Ectodermal cell (in vitro differentiated cells): Measurements from ENCODE around the gene FAM180B.
A peak's percentile ranks its signal among the peaks of the same experiment; 100 is the strongest.

Source experiments
- H3K27ac ChIP-seq: 2 replicates; pipeline ENCODE4 v1.7.0; 2013; ENCODE audit warnings: mild to moderate bottlenecking, low read depth, low read length; ENCODE audit not compliant: insufficient read depth, poor library complexity, severe bottlenecking
- H3K27me3 ChIP-seq: 2 replicates; pipeline ENCODE4 v1.7.0; 2013; ENCODE audit warnings: mild to moderate bottlenecking, low read length; ENCODE audit not compliant: insufficient read depth, control insufficient read depth, poor library complexity, severe bottlenecking
- H3K36me3 ChIP-seq: one replicate; pipeline ENCODE4 v1.7.0; 2013; ENCODE audit warnings: low read length; ENCODE audit not compliant: control insufficient read depth, insufficient read depth
- H3K4me1 ChIP-seq: one replicate; pipeline ENCODE4 v1.7.0; 2013; ENCODE audit warnings: low read length; ENCODE audit not compliant: control insufficient read depth, insufficient read depth
- H3K4me3 ChIP-seq: 2 replicates; pipeline ENCODE4 v1.7.0; 2013; ENCODE audit warnings: low read depth, low read length, control low read depth; ENCODE audit not compliant: insufficient read depth
- H3K9me3 ChIP-seq: 2 replicates; pipeline ENCODE4 v1.7.0; 2013; ENCODE audit warnings: mild to moderate bottlenecking, low read length, moderate library complexity; ENCODE audit not compliant: control insufficient read depth
- WGBS, 2 experiments: methylation state at CpG; one replicate each; pipeline ENCODE4 v1.1.7; 2013; ENCODE audit warnings: missing lambda C conversion rate in 2 of 2; 5-methylcytosine and 5-hydroxymethylcytosine counted together

Gene FAM180B

DNA sequence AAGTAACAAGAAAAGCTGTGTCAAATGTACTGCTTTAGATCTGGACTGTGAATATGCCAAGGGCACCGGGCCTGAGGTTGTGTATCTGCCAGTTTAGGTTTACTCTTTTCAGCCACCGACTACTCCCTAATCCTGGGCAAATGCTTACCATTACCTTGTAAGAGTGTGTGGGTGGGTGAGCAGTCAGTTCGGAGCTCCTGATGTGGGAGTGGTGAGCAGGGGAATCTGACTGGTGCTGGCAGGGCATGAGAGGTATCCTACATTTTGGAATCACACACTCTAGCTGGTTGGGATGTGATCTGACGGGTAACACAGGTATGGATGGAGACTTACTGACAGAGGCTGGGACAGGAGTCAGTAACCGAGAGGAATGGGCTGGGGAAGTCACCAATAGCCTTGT lies 2.6 kb upstream of the FAM180B start:
- WGBS, 2 experiments, result 98 to 99% methylated on average over 5 of the region's 5 CpGs
- H3K27ac ChIP-seq, result no peak overlapping the region
- H3K27me3 ChIP-seq, result no peaks in the 10 kb centered on the region
- peaks cover 7% of the 10 kb centered on the region for H3K4me1 ChIP-seq
- no peaks in the 10 kb centered on the region for H3K9me3 ChIP-seq
- peaks cover 42% of the 10 kb centered on the region for H3K36me3 ChIP-seq
- no peak overlapping the region for H3K4me3 ChIP-seq

DNA sequence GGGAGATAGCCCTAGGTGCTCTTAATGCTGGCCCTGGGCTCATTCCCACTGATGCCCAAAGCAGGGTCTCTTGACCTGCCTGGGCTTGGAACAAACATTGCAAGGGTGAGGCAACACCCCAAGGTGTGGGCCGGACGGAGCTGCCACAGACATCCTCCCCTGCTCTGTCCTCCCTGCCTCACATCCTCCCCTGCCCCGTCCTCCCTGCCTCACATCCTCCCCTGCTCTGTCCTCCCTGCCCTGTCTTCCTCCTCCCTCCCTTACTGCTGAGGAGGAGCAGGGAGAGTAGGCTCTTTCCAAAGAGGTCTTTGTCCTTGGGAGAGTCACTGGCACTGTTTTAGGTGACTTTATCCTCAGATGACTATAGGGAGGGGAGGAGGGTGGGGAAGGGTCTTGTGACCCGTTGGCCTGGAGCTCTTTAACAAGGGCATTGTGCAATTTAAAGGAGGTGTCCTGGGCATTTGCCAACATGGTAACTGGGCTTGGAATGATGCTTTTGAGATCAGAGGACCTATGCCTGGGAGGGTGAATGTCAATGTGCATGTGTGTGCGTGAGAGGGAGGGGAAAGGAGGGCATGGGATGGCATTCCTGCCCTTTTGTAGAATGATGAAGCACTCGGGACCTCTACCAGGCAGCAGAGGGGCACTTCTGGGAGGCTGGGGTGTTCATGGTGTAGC lies 700 bp downstream of the FAM180B start:
- 85 to 88% methylated on average over 6 of the region's 6 CpGs for WGBS, 2 experiments
- Histone ChIP-seq H3K36me3 (peaks cover 27% of the 10 kb centered on the region), H3K9me3 (no peaks in the 10 kb centered on the region), H3K4me3 (no peak overlapping the region), H3K27ac (no peak overlapping the region), H3K4me1 (no peaks in the 10 kb centered on the region), H3K27me3 (peaks cover 4% of the 10 kb centered on the region)

DNA sequence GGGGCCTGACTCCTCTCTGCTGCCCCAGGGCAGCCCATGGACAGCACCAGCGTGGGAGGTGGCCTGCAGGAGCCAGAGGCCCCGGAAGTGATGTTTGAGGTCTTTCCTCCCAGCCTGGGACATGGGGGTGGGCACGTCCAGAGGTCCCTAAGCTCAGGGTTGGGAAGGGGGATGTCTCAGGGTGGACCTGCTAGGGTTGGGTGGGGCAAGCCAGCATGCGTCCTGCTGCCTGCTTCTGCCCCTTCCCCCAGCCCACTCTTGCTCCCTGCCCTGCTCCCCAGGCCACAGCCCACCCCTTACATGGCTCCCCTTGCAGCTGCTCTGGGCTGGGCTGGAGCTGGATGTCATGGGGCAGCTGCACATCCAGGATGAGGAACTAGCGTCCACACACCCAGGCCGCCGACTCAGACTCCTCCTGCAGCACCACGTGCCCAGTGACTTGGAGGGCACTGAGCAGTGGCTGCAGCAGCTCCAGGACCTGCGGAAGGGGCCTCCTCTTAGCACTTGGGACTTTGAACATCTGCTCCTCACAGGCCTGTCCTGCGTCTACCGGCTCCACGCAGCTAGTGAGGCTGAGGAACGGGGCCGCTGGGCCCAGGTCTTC lies 1.3 kb downstream of the FAM180B start:
- 88 to 89% methylated on average over 14 of the region's 14 CpGs for WGBS, 2 experiments
- no peaks in the 10 kb centered on the region for H3K9me3 ChIP-seq
- peaks cover 20% of the 10 kb centered on the region for H3K36me3 ChIP-seq
- H3K27ac ChIP-seq, result no peak overlapping the region
- no peaks in the 10 kb centered on the region for H3K4me1 ChIP-seq
- H3K4me3 ChIP-seq, result no peak overlapping the region
- peaks cover 10% of the 10 kb centered on the region for H3K27me3 ChIP-seq

DNA sequence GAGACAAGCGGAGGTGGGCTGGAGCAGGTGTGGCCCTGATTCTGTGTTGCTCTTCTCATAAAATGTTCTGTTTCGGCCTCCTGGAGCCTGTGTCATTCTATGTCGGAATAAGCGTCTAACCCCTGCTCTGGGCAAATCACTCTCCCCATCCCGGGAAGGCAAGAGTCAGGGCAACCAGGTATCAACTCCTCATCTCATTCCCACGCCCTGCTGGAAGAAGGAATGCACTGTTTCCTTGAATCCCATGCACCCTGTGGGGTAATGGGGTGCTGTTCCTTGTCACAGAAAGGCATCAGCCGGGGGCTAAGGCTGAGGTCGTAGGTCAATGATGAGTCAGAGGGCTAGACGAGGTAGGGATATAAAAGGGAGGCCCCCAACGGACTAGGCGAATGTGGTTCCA lies 2.6 kb downstream of the FAM180B start:
- peaks cover 8% of the 10 kb centered on the region for H3K36me3 ChIP-seq

DNA sequence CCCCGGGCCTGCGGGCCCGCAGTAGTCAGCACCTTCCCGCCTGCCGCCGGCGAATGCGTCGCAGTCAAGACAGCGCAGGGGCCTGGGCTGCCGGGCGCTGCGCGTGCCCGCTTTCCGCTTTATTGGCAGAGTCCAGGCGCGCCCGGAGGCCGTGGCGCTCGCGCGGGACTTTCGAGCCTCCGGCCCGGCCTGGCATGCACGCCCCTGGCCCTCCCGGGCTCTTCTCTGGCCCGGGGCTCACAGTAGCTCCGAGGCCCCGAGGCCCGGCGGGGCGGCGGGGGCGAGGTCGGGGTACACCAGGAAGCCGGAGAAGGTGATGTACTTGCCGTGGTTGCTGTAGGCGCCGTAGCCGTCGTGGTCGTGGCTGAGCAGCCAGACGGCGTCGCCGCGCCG lies 3.1 kb downstream of the FAM180B start:
- peaks cover 28% of the 10 kb centered on the region for H3K27me3 ChIP-seq
- WGBS, 2 experiments, result 93 to 95% methylated on average over 51 of the region's 51 CpGs
- no peak overlapping the region for H3K4me3 ChIP-seq
- no peak overlapping the region for H3K27ac ChIP-seq
- H3K4me1 ChIP-seq, result peaks cover 5% of the 10 kb centered on the region
- no peaks in the 10 kb centered on the region for H3K9me3 ChIP-seq
- peaks cover 5% of the 10 kb centered on the region for H3K36me3 ChIP-seq

More for the DNA sequence above, 2.6 kb downstream of the FAM180B start:
- Histone ChIP-seq H3K4me1 (peaks cover 5% of the 10 kb centered on the region), H3K27ac (no peak overlapping the region), H3K9me3 (no peaks in the 10 kb centered on the region), H3K4me3 (no peak overlapping the region), H3K27me3 (peaks cover 23% of the 10 kb centered on the region)
- WGBS, 2 experiments, result 82 to 87% methylated on average over 11 of the region's 11 CpGs

DNA sequence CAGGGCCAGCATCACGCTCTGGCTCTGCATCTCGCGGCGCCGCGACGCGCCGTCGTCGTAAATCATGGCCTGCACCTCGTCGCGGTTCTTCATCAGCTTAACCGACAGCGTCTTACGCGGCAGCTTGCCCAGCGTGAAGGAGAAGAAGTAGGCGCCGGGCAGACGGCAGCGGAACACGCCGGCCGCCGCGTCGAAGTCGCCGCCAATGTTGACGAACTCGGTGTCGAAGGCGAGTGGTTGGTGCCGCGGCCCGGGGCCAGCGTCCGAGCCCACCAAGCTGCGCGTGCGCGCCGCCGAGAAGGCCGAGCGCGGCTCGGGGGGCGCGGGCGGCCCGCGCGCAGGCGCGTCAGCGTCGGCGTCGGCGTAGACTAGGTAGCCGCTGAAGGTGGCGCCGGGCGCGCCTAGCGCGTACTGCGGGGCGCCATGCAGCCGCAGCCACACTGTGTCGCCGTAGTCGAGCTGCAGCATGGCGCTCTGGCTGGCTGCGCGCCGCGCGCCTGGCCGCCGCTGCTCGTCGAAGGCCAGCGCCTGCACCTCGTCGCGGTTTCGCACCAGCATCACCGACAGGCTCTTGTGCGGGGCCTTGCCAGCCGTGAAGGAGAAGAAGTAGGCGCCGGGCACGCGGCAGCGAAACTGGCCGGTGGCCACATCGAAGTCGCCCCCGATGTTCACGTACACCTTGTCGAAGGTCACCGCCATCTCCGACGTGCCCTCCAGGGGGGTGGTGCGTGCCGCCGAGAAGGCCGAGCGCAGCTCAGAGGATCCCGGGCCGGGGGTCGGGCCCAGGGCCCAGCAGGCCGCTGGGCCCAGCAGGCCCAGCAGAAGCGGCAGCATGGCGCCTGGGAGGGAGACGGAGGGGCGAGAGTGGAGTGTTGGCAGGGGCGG lies 3.7 kb downstream of the FAM180B start:
- Histone ChIP-seq H3K27ac (no peak overlapping the region), H3K4me3 (no peak overlapping the region), H3K9me3 (no peaks in the 10 kb centered on the region), H3K36me3 (no peaks in the 10 kb centered on the region), H3K27me3 (peaks cover 34% of the 10 kb centered on the region), H3K4me1 (peaks cover 9% of the 10 kb centered on the region)
- 96 to 97% methylated on average over 122 of the region's 122 CpGs for WGBS, 2 experiments

DNA sequence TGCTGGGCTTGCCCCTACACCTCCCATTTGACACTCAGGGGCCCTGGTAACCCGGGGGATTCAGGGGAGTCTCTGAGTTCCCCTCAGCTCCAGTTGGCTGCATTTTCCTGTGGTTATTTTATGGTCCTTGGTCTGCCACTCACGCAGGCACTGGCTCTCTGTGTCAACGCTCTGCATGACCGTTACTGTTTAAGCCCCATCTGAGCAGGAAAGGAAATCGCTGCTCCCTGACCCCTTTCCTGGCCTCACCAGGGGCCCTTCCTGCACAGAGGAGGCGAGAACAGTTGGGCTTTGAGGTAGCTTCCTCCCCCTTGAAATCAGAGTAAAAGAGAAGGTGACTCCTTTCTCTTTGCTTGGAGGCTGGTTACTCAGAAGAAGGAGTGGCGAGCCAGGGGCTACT lies 5.3 kb downstream of the FAM180B start:
- no peaks in the 10 kb centered on the region for H3K9me3 ChIP-seq
- 49 to 56% methylated on average over 7 of the region's 7 CpGs for WGBS, 2 experiments
- H3K4me3 ChIP-seq, result no peak overlapping the region
- no peaks in the 10 kb centered on the region for H3K36me3 ChIP-seq
- peaks cover 9% of the 10 kb centered on the region for H3K4me1 ChIP-seq
- peaks cover 39% of the 10 kb centered on the region for H3K27me3 ChIP-seq
- no peak overlapping the region for H3K27ac ChIP-seq

DNA sequence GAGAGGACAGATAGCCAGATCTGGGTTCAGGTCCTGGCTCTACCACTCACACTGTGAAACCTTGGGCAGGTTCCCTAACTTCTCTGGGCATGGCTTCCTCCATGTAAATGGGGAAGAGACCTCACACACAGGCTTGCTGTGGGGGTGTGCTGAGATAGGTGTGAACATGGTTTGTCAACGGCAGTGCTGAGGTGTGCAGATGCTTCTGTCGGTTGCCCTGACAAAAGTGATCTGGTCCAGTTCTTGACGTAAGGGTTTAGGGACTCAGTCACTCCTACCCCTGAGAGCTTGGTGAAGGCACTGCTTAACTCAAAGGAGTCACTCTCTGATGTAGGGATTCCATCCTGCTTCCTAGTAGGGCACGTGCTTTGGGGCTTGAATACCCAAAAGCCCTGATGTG lies 5.8 kb downstream of the FAM180B start:
- peaks cover 39% of the 10 kb centered on the region for H3K27me3 ChIP-seq
- H3K4me1 ChIP-seq, result peaks cover 9% of the 10 kb centered on the region
- no peak overlapping the region for H3K4me3 ChIP-seq
- 78% methylated on average over 4 of the region's 4 CpGs for WGBS, 2 experiments
- no peaks in the 10 kb centered on the region for H3K9me3 ChIP-seq
- H3K36me3 ChIP-seq, result no peaks in the 10 kb centered on the region
- H3K27ac ChIP-seq, result no peak overlapping the region

DNA sequence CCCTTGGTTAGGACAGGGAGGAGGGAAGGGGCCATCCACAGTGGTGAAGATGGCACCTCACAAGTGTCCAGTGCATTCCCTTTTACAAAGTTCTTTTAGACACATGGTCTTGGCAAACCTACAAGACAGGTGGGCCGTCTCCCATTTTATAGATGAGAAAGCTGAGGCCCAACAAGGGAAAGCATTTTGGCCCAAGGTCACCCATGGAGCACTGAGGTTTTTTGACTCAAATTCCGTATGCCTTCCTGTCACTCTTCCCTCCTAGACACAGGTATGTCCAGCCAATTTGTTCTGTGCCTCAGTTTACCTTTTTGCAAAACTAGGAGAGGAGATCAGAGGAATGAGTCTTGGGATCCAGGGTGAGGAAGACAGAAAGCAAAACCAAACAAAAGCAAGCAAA lies 6.5 kb downstream of the FAM180B start:
- no peaks in the 10 kb centered on the region for H3K9me3 ChIP-seq
- peaks cover 39% of the 10 kb centered on the region for H3K27me3 ChIP-seq
- H3K4me1 ChIP-seq, result peaks cover 9% of the 10 kb centered on the region
- H3K4me3 ChIP-seq, result peak overlapping the region; percentile 63
- H3K27ac ChIP-seq, result no peak overlapping the region
- 68 to 95% methylated on average over 2 of the region's 2 CpGs for WGBS, 2 experiments
- H3K36me3 ChIP-seq, result no peaks in the 10 kb centered on the region

DNA sequence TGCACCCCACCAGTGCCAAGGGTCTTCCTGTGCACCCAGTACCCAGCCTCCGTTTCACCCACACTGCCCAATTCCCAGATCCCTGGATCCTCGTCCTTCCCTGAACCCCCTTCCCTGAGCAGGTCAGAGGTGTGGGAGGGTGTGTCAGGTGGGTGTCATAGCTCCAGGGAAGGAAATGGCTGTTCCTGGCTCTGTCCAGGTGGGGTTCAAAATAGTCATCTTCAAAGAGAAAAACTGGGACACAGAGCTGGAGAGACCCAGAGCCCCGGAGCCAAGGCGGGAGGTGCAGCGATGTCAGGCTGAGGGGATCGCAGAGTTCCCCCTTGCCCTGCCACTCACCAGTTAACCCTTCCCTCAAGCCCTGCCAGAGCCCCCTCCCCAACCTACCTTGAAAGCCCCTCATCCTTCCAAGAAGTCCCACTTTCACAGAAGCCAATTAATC lies 7.0 kb downstream of the FAM180B start:
- 4 to 5% methylated on average over 4 to 6 of the region's 6 CpGs for WGBS, 2 experiments
- Histone ChIP-seq H3K36me3 (no peaks in the 10 kb centered on the region), H3K4me3 (peak overlapping the region; percentile 63), H3K27ac (no peak overlapping the region), H3K4me1 (peaks cover 9% of the 10 kb centered on the region), H3K9me3 (no peaks in the 10 kb centered on the region), H3K27me3 (peaks cover 39% of the 10 kb centered on the region)
